NCI-H1105 treated with DMSO at 0.1 percent for 48 hours (cell line): ENCODE results near the gene SERPINE1.

Experiments
- DNase-seq: peaks from one replicate; lab custom pipeline; 2025; lab: John Stamatoyannopoulos, UW

SERPINE1 gene

GRCh38 chr7:101170617-101171441 is 43.9 kb downstream of the SERPINE1 start:
- no peak for DNase-seq

DNA sequence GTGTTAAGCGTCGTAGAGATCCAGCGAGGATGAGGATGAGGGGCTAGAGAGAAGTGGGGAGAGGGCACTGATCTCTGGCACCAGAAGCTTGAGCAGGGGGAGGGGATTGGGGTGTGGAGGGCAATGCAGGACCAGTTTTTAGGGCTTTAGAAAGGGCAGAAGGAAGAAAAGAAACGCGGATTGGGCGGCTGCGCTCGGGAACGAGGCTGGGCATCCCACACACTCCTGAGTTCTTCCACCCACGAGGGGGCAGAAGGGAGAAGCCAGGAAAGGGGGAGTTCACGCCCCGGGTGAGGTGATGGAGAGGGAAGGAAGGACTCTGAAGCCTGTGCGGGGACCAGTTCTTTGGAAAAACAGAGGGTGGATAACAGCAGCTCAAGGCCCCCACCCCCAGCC is 44.5 kb downstream of the SERPINE1 start:
- DNase-seq = no peak

DNA sequence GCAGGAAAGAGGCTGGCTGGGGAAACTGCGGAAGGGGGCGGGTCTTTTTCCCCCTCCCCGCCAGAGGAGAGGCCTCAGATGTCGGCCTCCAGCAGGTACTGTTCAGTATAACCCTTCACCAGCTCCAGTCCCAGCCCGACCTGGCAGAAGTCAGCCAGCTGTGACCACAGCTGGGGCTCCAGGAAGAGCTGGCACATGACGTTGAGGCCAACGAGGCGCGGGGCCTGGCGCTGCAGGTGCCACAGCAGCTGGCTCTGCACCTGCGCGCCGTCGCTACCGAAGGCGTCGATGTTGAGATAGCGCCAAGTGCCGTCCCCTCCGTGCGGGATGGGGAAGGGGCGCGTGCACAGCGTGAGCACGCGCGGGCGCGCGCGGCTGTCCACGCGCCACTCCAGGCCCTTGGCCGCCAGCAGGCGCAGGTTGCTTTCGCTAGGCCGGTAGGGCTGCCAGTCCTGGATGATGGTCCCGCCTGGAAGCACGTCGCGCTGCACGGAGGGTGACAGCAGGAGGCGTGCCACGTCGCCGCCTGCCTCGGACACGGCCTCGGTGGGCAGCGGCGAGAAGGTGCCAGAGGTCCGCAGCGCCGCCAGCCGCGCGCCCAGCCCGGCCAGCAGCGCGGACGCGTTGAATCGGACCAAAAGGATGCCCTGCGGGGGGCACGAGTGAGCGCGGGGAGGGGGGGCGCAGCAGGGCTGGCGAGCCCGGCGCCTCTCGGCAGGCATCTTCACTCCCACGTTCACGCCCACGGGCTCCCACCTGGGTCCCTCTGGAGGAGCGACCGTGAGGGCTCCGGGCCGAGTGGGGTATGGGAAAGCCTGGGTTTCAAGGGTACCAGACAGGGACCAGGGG is 45.3 kb downstream of the SERPINE1 start:
- peak; percentile 72 for DNase-seq

DNA sequence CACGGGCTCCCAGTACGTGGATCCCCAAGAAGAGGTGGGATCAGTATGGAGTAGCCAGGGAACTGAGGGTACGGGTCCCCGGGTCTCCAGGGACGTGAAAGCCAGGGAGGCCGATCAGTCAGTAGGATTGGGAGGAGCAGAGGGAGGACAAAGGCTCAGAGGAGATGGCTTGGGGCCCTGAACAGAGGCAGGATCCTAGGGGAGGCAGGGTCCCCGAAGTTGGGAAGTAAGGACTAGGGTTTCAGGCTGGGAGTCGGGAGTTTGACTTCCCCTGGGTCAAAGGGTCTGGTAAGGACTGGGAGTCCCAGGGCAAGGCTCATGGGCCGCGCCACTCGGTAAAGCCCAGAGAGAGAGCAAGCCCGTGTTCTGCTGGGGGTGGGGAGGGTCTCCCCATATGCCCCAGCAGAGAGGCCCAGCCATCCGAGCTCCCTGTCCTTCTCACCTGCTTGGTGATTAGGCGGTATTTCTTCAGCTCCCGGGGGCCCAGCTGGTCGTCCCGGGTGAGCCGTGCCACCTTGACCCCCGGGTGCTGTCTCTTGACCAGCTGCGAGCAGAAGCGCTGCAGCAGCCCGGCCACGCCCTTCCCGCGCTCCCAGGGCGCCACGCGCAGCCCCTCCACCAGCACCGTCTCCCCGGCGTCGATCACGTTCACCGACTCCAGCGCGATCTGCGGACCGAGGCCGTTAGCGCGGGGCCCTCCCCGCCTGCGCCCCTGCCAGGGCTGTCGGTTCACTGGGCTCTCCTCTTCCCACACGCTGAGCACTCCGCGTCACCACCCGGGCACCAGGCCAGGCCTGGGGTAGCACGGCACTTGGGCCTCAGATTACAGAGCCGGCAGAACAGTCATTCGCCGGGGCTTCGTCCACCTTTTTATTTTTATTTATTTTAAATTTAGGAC is 46.2 kb downstream of the SERPINE1 start:
- DNase-seq = peak; percentile 75

DNA sequence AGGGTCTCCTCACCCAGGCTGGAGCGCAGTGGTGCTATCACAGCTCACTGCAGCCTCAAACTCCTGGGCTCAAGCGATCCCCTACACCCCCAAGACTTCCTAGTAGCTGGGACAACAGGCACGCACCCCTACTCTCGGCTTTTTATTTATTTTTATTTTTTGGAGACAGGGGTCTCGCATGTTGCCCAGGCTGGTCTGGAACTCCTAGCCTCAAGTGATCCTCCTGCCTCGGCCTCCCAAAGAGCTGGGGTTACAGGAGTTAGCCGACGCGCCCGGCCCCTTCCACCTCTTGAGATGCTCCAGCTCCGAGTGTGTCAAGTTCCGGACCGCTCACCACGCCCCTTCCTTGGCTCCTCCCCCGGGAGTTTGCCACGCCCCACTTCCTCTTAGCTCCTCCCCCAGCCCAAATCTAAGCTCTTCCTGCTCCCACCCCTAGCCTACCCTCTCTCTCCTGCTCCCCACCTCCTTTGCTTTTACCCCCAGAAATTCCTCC is 46.9 kb downstream of the SERPINE1 start:
- peak; percentile 43 for DNase-seq

DNA sequence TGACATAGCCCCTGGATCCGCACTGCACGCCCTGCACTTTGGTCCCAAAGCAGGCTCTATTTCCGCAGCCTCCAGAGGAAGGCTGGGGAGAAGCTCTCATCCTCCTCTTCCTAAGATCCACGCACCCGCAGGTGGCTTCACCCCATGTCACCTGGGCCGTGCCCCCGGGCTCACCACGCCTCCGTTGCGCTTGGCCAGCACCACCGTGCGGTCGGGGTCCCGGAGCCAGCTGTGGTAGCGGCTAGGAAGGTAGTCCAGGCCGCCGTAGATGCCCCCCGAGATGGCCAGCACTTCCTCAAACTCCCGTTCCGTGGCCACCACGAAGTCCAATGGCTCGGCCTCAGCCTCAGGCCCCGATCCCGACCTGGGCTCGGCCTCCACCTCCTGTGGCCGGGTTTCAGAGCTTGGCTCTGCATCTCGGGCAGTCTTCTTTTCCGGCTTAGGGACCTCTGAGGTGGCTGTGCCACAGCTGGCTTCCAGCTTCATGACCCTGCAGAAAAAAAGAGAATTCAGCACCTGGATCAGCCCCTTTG is 47.5 kb downstream of the SERPINE1 start:
- DNase-seq = no peak

- no peak for DNase-seq
Observed at GRCh38 chr7:101175664-101176063, 48.8 kb downstream of the SERPINE1 start.

GRCh38 chr7:101177644-101178043 is 50.7 kb downstream of the SERPINE1 start:
- DNase-seq = no peak

GRCh38 chr7:101179117-101179516 is 52.2 kb downstream of the SERPINE1 start:
- DNase-seq = peak; percentile 52

DNA sequence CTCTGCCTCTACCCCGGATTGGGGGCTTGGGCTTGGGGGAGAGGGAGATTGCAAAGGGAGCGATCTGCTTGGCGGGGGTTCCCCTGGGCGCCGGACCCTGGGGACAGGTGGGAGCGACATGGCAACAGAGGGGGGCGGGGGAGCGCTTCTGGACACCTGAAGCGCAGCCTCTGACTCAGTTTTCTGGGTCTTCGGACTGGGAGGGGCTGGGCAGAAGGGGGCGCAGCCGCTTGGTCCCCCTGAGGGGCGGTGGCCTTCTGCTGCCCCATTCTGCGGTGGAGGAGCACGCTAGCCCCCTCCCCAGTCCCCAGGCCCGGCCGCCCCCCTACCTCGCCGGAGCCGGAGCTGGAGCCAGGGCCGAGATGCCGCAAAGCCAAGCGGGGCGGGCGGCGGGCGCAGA is 52.8 kb downstream of the SERPINE1 start:
- no peak for DNase-seq

DNA sequence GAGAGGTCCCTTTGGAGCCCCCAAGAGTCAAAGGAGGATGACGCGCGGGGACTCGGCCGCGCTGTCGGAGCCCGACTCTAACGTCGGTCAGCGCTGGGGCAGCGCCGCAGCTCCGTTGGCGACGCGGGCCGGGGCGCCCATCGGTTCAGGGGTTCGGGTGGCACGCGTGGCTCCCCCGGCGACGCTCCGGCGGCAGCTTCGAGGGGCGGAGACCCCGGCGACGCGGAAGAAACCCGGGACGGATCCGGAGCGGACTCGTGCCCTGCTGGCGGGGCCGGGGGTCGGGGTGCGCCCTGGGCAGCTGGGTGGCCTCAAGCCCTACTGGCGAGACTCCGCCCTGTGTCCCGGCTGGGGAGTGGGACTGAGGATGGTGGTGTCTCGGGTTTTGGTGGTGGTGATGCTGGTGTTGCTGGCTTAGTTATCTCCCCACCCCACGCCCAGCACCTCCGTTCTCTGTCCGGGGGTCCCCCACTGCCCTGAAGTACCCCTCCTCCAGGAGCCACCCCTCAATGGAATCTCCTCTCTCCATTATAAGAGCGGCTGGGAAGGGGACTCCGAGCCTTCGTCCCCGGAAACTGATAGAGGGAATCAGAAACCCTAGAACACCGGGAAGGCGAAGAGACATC is 53.3 kb downstream of the SERPINE1 start, which contains the start of gene NAT16:
NAT16 (minus strand) TSS at position 164 of the 626 bp plus-strand sequence. CDS start 5,486 bp downstream, outside the sequence.
- no peak for DNase-seq

GRCh38 chr7:101185258-101185839 is 58.4 kb downstream of the SERPINE1 start:
- DNase-seq = no peak

- no peak for DNase-seq
Observed at GRCh38 chr7:101186194-101186593, 59.3 kb downstream of the SERPINE1 start.

GRCh38 chr7:101186844-101187428 is 60.0 kb downstream of the SERPINE1 start:
- DNase-seq = no peak
